Measurements from ENCODE around the gene METTL23. TPM values are rescaled to one million over a fixed set of nuclear protein-coding genes. Genes with fewer than 3 reads are reported as not detected.

The METTL23 gene
- total RNA-seq, 1 experiment from 2014 or later, result 37.7 TPM

GRCh38 chr17:76700617-76701470, 25.8 kb upstream of the METTL23 start:
- H3K27ac Mint-ChIP-seq (ENCODE audit: unreplicated experiment), result peak overlapping the region; percentile 1
- H3K4me3 Mint-ChIP-seq (ENCODE audit: unreplicated experiment), result peak overlapping the region; percentile 6
- Histone ChIP-seq H3K4me1 (peaks cover 24% of the 10 kb centered on the region), H3K36me3 (ENCODE audit: control insufficient read depth, insufficient read depth, low read length) (no peaks in the 10 kb centered on the region), H3K9me3 (no peaks in the 10 kb centered on the region), H3K27me3 (replicated peaks; ENCODE audit: control insufficient read depth, insufficient read depth, low read length) (no peaks in the 10 kb centered on the region), H3K4me3 (ENCODE audit: low read depth, low read length) (no peak overlapping the region)
- DNase-seq, result no peak
- H3K36me3 Mint-ChIP-seq (ENCODE audit: insufficient read depth, unreplicated experiment), result peaks cover 16% of the 10 kb centered on the region
- no peaks in the 10 kb centered on the region for H3K27me3 Mint-ChIP-seq (ENCODE audit: insufficient read depth, unreplicated experiment)
- no peaks in the 10 kb centered on the region for H3K9me3 Mint-ChIP-seq (ENCODE audit: unreplicated experiment)
- no TSS peak for BruUV-seq (replicated peaks)
- ChIA-PET POLR2A (interaction anchor here (0.6 kb wide), 1 partner anchor 774 kb away, joined by 4 read pairs; no protein-coding TSS in a partner anchor), CTCF (no interaction called here)
- intact Hi-C loops (cut with micrococcal nuclease; ENCODE audit: unreplicated experiment), result no loop called here
- TF ChIP-seq, protein P1, sequence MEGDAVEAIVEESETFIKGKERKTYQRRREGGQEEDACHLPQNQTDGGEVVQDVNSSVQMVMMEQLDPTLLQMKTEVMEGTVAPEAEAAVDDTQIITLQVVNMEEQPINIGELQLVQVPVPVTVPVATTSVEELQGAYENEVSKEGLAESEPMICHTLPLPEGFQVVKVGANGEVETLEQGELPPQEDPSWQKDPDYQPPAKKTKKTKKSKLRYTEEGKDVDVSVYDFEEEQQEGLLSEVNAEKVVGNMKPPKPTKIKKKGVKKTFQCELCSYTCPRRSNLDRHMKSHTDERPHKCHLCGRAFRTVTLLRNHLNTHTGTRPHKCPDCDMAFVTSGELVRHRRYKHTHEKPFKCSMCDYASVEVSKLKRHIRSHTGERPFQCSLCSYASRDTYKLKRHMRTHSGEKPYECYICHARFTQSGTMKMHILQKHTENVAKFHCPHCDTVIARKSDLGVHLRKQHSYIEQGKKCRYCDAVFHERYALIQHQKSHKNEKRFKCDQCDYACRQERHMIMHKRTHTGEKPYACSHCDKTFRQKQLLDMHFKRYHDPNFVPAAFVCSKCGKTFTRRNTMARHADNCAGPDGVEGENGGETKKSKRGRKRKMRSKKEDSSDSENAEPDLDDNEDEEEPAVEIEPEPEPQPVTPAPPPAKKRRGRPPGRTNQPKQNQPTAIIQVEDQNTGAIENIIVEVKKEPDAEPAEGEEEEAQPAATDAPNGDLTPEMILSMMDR (IDR thresholded peaks at IDR 0.05; ENCODE audit: insufficient read depth in 1 of 2, low read depth in 1 of 2, low read length in 1 of 2, severe bottlenecking in 1 of 2, unreplicated experiment in 1 of 2), result no peak
- peaks cover 33% of the 10 kb centered on the region for H3K4me1 Mint-ChIP-seq (ENCODE audit: low read depth, unreplicated experiment)

DNA sequence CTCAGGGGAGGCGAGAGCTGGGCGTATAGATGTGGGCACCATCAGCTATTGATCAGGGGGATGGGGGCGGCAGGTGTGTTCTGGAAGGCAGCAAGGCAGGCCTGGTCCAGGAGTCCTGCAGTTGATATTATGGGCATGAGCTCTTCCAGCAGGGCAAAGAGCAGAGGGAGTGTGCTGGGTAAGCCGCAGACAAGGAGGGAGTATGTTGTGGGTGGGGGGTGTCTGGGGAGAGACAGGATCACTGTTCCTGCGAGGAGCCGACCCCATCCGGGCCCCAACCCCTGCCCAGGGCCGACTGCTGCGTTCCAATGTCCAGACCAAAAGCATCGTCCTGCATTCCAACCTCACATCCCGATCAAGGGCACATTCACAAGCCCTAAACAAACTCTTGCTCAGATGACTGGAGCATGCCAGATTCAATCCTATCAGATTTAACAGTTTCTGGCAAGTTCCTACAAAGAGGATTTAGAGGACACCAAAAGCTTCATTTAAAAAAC, 25.1 kb upstream of the METTL23 start:
- no peak for DNase-seq
- Histone ChIP-seq H3K9me3 (no peaks in the 10 kb centered on the region), H3K4me3 (ENCODE audit: low read depth, low read length) (no peak overlapping the region), H3K27me3 (replicated peaks; ENCODE audit: control insufficient read depth, insufficient read depth, low read length) (no peaks in the 10 kb centered on the region), H3K36me3 (ENCODE audit: control insufficient read depth, insufficient read depth, low read length) (no peaks in the 10 kb centered on the region), H3K4me1 (peaks cover 24% of the 10 kb centered on the region)
- H3K27ac Mint-ChIP-seq (ENCODE audit: unreplicated experiment), result peak overlapping the region; percentile 1
- H3K27me3 Mint-ChIP-seq (ENCODE audit: insufficient read depth, unreplicated experiment), result no peaks in the 10 kb centered on the region
- ChIA-PET CTCF (no interaction called here), POLR2A (no interaction called here)
- H3K36me3 Mint-ChIP-seq (ENCODE audit: insufficient read depth, unreplicated experiment), result peaks cover 16% of the 10 kb centered on the region
- TF ChIP-seq, protein P1 (IDR thresholded peaks at IDR 0.05; ENCODE audit: insufficient read depth in 1 of 2, low read depth in 1 of 2, low read length in 1 of 2, severe bottlenecking in 1 of 2, unreplicated experiment in 1 of 2), result no peak
- intact Hi-C loops (cut with micrococcal nuclease; ENCODE audit: unreplicated experiment), result no loop called here
- H3K4me3 Mint-ChIP-seq (ENCODE audit: unreplicated experiment), result peak overlapping the region; percentile 6
- no peaks in the 10 kb centered on the region for H3K9me3 Mint-ChIP-seq (ENCODE audit: unreplicated experiment)
- BruUV-seq (replicated peaks), result no TSS peak
- peaks cover 33% of the 10 kb centered on the region for H3K4me1 Mint-ChIP-seq (ENCODE audit: low read depth, unreplicated experiment)

DNA sequence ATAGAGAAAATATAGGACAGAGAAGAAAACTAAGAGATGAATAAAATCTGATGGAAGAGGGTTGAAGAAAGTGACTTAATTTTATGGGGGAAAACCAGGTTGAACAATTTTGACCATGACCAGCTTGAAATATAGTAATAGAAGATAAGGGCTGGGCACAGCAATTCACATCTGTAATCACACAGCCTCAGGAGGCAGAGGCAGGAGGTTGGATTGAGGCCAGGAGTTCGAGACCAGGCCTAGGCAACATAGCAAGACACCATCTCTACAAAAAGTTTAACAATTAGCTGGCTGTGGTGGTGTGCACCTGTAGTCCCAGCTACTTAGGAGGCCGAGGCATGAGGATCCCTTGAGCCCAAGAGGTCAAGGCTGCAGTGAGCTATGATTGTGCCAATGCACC, 24.6 kb upstream of the METTL23 start:
- H3K36me3 ChIP-seq (ENCODE audit: control insufficient read depth, insufficient read depth, low read length), result no peaks in the 10 kb centered on the region
- no peaks in the 10 kb centered on the region for H3K9me3 ChIP-seq
- Mint-ChIP-seq H3K4me1 (ENCODE audit: low read depth, unreplicated experiment) (peaks cover 29% of the 10 kb centered on the region), H3K27ac (ENCODE audit: unreplicated experiment) (no peak overlapping the region), H3K9me3 (ENCODE audit: unreplicated experiment) (no peaks in the 10 kb centered on the region), H3K4me3 (ENCODE audit: unreplicated experiment) (no peak overlapping the region), H3K27me3 (ENCODE audit: insufficient read depth, unreplicated experiment) (no peaks in the 10 kb centered on the region), H3K36me3 (ENCODE audit: insufficient read depth, unreplicated experiment) (peaks cover 16% of the 10 kb centered on the region)
- H3K27me3 ChIP-seq (replicated peaks; ENCODE audit: control insufficient read depth, insufficient read depth, low read length), result no peaks in the 10 kb centered on the region
- H3K4me3 ChIP-seq (ENCODE audit: low read depth, low read length), result no peak overlapping the region
- ChIA-PET CTCF (no interaction called here), POLR2A (no interaction called here)
- intact Hi-C loops (cut with micrococcal nuclease; ENCODE audit: unreplicated experiment), result no loop called here
- no TSS peak for BruUV-seq (replicated peaks)
- no peak for DNase-seq
- TF ChIP-seq, protein P1 (IDR thresholded peaks at IDR 0.05; ENCODE audit: insufficient read depth in 1 of 2, low read depth in 1 of 2, low read length in 1 of 2, severe bottlenecking in 1 of 2, unreplicated experiment in 1 of 2), result no peak
- H3K4me1 ChIP-seq, result peaks cover 24% of the 10 kb centered on the region

Data from Caco-2 (cell line).